ENCODE data around the gene SAP30BP. TPM values are rescaled to one million over a fixed set of nuclear protein-coding genes. Genes with fewer than 3 reads are reported as not detected.

SAP30BP gene
- total RNA-seq, 1 experiment from 2014 or later, result 126 TPM

DNA sequence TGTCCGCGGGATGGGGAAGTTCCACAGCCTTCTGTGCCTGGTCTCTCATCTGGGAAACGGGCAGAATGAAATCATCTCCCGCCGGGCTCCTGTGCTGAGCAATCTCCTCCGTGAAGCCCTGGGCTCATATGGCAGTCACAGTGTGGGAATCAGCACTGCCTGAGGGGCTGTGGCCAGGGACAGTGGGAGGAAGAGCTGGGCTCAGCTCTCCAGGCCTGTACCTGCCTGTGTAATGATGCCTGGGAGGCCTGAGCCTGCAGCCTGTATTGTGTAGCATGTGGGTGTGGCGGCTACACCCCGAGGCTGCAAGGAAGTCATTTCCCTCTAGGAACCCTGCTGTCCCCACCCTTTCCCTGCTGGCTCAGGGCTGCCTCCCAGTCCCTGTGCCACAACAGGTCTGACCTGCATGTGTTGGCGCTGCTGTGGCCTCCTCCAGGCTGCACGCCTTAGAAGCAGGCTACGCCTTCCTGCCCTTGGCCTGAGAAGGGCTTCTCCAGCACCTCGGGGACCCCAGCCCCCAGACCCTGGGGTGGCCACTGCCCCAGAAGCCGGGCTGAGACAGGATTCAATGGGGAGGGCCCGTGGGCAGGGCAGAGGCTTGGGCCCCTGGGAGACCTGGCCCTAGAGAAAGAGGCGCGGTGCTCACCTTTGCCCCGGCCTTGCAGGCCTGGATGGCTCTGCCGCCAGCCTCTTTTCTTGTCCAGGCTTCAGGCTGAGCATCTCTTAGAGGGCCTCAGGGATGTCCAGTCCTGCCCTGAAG is 56.2 kb downstream of the SAP30BP start:
- peak; percentile 72 to 88 for DNase-seq
- Histone ChIP-seq H3K4me1 (peaks cover 25% of the 10 kb centered on the region), H3K27me3 (replicated peaks; ENCODE audit: control insufficient read depth, insufficient read depth, low read length) (no peaks in the 10 kb centered on the region), H3K36me3 (ENCODE audit: control insufficient read depth, insufficient read depth, low read length) (0 out of 2 replicates have a peak, but pooled peaks cover 2% of the 10 kb centered on the region), H3K4me3 (ENCODE audit: low read depth, low read length) (no peak overlapping the region), H3K9me3 (no peaks in the 10 kb centered on the region)
- ChIA-PET CTCF (interaction anchor here (0.5 to 1.9 kb wide), 2 partner anchors 25 to 38 kb away, joined by 5 to 7 read pairs; no protein-coding TSS in a partner anchor), POLR2A (interaction anchor here (0.5 to 1.2 kb wide), 3 partner anchors 23 to 370 kb away, joined by 5 to 9 read pairs (median 6); no protein-coding TSS in a partner anchor)
- Mint-ChIP-seq H3K9me3 (ENCODE audit: unreplicated experiment) (no peaks in the 10 kb centered on the region), H3K4me1 (ENCODE audit: low read depth, unreplicated experiment) (peaks cover 19% of the 10 kb centered on the region), H3K27ac (ENCODE audit: unreplicated experiment) (peak overlapping the region; percentile 76), H3K27me3 (ENCODE audit: insufficient read depth, unreplicated experiment) (no peaks in the 10 kb centered on the region), H3K36me3 (ENCODE audit: insufficient read depth, unreplicated experiment) (peaks cover 22% of the 10 kb centered on the region), H3K4me3 (ENCODE audit: unreplicated experiment) (peak overlapping the region; percentile 86)
- TF ChIP-seq, protein P1, sequence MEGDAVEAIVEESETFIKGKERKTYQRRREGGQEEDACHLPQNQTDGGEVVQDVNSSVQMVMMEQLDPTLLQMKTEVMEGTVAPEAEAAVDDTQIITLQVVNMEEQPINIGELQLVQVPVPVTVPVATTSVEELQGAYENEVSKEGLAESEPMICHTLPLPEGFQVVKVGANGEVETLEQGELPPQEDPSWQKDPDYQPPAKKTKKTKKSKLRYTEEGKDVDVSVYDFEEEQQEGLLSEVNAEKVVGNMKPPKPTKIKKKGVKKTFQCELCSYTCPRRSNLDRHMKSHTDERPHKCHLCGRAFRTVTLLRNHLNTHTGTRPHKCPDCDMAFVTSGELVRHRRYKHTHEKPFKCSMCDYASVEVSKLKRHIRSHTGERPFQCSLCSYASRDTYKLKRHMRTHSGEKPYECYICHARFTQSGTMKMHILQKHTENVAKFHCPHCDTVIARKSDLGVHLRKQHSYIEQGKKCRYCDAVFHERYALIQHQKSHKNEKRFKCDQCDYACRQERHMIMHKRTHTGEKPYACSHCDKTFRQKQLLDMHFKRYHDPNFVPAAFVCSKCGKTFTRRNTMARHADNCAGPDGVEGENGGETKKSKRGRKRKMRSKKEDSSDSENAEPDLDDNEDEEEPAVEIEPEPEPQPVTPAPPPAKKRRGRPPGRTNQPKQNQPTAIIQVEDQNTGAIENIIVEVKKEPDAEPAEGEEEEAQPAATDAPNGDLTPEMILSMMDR (IDR thresholded peaks at IDR 0.05; ENCODE audit: insufficient read depth in 1 of 2, low read depth in 1 of 2, low read length in 1 of 2, severe bottlenecking in 1 of 2, unreplicated experiment in 1 of 2), result no peak
- no TSS peak for BruUV-seq (replicated peaks)
- intact Hi-C loops (cut with micrococcal nuclease; ENCODE audit: unreplicated experiment), result no loop called here

DNA sequence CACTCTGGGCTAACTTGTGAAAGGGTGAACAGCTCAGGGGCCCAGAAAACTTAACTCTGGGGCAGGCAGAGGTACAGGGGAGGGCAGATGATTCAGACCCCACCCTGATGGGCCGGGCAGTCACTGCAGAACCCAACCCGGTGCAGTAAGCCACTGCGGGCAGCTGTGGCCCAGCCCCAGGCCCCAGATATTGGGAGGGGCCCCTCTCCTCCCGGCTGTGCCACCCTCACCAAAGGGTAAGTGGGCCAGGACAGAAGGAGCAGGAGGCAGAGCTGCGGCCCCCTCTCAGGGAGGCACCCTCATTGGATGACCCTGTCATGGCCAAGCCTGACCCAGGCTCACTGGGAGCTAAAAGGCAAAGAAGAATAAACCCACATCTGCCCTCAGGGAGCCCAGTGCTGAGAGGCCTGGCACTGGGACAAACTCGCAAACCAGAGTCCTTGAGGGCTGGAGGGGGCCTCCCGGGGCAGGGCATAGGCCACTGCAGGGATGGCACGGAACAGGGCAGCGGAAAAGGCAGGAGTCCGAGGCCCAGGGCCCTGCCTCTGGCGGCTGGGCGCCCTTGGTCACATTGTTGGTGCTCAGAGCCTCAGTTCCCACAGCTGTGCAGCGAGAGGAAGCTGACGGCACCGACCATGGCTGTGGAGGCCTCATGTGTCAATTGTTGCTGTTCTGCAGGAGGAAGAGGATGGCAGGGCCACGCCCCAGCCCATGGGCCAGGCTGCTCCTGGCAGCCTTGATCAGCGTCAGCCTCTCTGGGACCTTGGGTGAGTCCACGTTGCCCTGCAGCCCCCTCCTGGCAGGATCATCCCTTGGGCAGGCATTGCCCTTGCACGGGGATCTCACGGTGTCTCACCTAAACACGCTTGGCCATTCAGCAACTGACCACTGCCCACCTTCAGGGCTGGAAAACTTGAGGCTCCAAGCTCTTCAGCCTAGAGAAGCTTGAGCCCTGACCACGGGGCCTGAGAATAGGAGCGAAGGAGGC is 57.2 kb downstream of the SAP30BP start:
- Histone ChIP-seq H3K4me3 (ENCODE audit: low read depth, low read length) (no peak overlapping the region), H3K27me3 (replicated peaks; ENCODE audit: control insufficient read depth, insufficient read depth, low read length) (no peaks in the 10 kb centered on the region), H3K9me3 (no peaks in the 10 kb centered on the region), H3K36me3 (ENCODE audit: control insufficient read depth, insufficient read depth, low read length) (0 out of 2 replicates have a peak, but pooled peaks cover 2% of the 10 kb centered on the region), H3K4me1 (peaks cover 25% of the 10 kb centered on the region)
- CTCF ChIA-PET, result interaction anchor here (0.6 to 1.9 kb wide), 3 partner anchors 23 to 91 kb away, joined by 4 to 7 read pairs (median 4); partner anchors contain the start of gene SMIM5
- Mint-ChIP-seq H3K4me3 (ENCODE audit: unreplicated experiment) (no peak overlapping the region), H3K27me3 (ENCODE audit: insufficient read depth, unreplicated experiment) (no peaks in the 10 kb centered on the region), H3K27ac (ENCODE audit: unreplicated experiment) (no peak overlapping the region), H3K36me3 (ENCODE audit: insufficient read depth, unreplicated experiment) (peaks cover 22% of the 10 kb centered on the region), H3K9me3 (ENCODE audit: unreplicated experiment) (no peaks in the 10 kb centered on the region), H3K4me1 (ENCODE audit: low read depth, unreplicated experiment) (peaks cover 19% of the 10 kb centered on the region)
- TF ChIP-seq, protein P1 (IDR thresholded peaks at IDR 0.05; ENCODE audit: insufficient read depth in 1 of 2, low read depth in 1 of 2, low read length in 1 of 2, severe bottlenecking in 1 of 2, unreplicated experiment in 1 of 2), result no peak
- intact Hi-C loops (cut with micrococcal nuclease; ENCODE audit: unreplicated experiment), result no loop called here
- POLR2A ChIA-PET, result interaction anchor here (1.2 kb wide), 1 partner anchor 56 kb away, joined by 5 read pairs; no protein-coding TSS in a partner anchor
- no peak for DNase-seq
- no TSS peak for BruUV-seq (replicated peaks)

DNA sequence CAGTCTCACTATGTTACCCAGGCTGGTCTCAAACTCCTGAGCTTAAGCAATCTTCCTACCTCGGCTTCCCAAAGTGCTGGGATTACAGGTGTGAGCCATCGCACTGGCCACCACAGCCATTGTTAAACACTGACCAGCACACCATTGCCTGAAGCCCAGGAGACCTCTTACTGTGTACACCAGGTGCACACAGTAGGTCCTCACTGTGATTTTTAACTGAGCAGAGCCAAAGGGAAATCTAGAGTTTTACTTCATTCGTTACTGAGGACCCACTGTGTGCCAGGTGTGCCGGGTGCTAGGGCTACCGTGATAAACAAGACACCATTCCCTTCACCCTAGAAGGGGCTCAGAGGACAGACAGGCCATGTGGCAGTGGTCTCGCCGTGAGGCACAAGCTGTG is 58.4 kb downstream of the SAP30BP start:
- Mint-ChIP-seq H3K4me3 (ENCODE audit: unreplicated experiment) (no peak overlapping the region), H3K36me3 (ENCODE audit: insufficient read depth, unreplicated experiment) (peaks cover 18% of the 10 kb centered on the region), H3K27me3 (ENCODE audit: insufficient read depth, unreplicated experiment) (no peaks in the 10 kb centered on the region), H3K4me1 (ENCODE audit: low read depth, unreplicated experiment) (peaks cover 19% of the 10 kb centered on the region), H3K9me3 (ENCODE audit: unreplicated experiment) (no peaks in the 10 kb centered on the region), H3K27ac (ENCODE audit: unreplicated experiment) (no peak overlapping the region)
- Histone ChIP-seq H3K27me3 (replicated peaks; ENCODE audit: control insufficient read depth, insufficient read depth, low read length) (no peaks in the 10 kb centered on the region), H3K36me3 (ENCODE audit: control insufficient read depth, insufficient read depth, low read length) (peaks cover 2% of the 10 kb centered on the region; the same call in 1 of the 2 replicates), H3K4me3 (ENCODE audit: low read depth, low read length) (no peak overlapping the region), H3K4me1 (peaks cover 25% of the 10 kb centered on the region), H3K9me3 (no peaks in the 10 kb centered on the region)
- intact Hi-C loops (cut with micrococcal nuclease; ENCODE audit: unreplicated experiment), result no loop called here
- BruUV-seq (replicated peaks), result no TSS peak
- DNase-seq, result no peak
- CTCF ChIA-PET, result interaction anchor here (1.5 kb wide), 1 partner anchor 22 kb away, joined by 4 read pairs; no protein-coding TSS in a partner anchor
- TF ChIP-seq, protein P1 (IDR thresholded peaks at IDR 0.05; ENCODE audit: insufficient read depth in 1 of 2, low read depth in 1 of 2, low read length in 1 of 2, severe bottlenecking in 1 of 2, unreplicated experiment in 1 of 2), result no peak
- POLR2A ChIA-PET, result no interaction called here

Data from Caco-2 (cell line).